Posterior vena cava (tissue), 2 donors: ENCODE measurements around the gene SERGEF. TPM values are rescaled to one million over a fixed set of nuclear protein-coding genes. Genes with fewer than 3 reads are reported as not detected.
"Not testable (repeated sequence)": the region's sequence is repeated elsewhere in the genome, so short reads cannot be mapped to it uniquely, and the experiment has no call there.

Experiments
- DNase-seq: peaks from one replicate; pipeline ENCODE4 v3.0.0-alpha.2; 2020; ENCODE audit warnings: low spot score
- intact Hi-C, 2 donors: fragments of 100-400 bp; cut with DNase I; formaldehyde crosslinking; loops; one replicate each; pipeline versions ENCODE4 v1.14.1 to v1.14.2; 2022 to 2023
- total RNA-seq, 2 donors: library from RNA; stranded (reverse); fragmentation: NEBNext Ultra II Directional; extraction: Animal tissue kit (Norgen Biotek cat#: 25700); gene quantifications; one replicate each; pipeline ENCODE4 v1.2.1, GENCODE V29; 2021
- donor health status: DM: yes; HTN: yes; CAD: no.
- donor health status: DM: yes; HTN: yes; CAD: no.

SERGEF gene
- total RNA-seq, 2 donors from 2014 or later, result 32.6 to 37.9 TPM

GRCh38 chr11:18005376-18006129 lies 7.3 kb downstream of the SERGEF start:
- no peak for DNase-seq
- intact Hi-C loops, result no loop called here

GRCh38 chr11:18001191-18001590 lies 11.7 kb downstream of the SERGEF start:
- intact Hi-C loops, result no loop called here
- no peak for DNase-seq

GRCh38 chr11:18000760-18001159 lies 12.1 kb downstream of the SERGEF start:
- intact Hi-C loops, result no loop called here
- DNase-seq, result no peak

- intact Hi-C loops, DNase-seq: not testable (repeated sequence)
Observed at GRCh38 chr11:18000128-18000527, 12.7 kb downstream of the SERGEF start.

GRCh38 chr11:17992916-17993315 lies 19.9 kb downstream of the SERGEF start:
- no peak for DNase-seq
- intact Hi-C loops, result no loop called here

GRCh38 chr11:17991783-17992433 lies 20.9 kb downstream of the SERGEF start:
- intact Hi-C loops, result no loop called here
- no peak for DNase-seq

- DNase-seq, result no peak
- intact Hi-C loops, result no loop called here
Observed at GRCh38 chr11:17989306-17989705, 23.5 kb downstream of the SERGEF start.

- DNase-seq, result no peak
- intact Hi-C loops, result no loop called here
Observed at GRCh38 chr11:17988465-17988864, 24.4 kb downstream of the SERGEF start.

GRCh38 chr11:17987826-17988225 lies 25.0 kb downstream of the SERGEF start:
- DNase-seq, result no peak
- intact Hi-C loops, result no loop called here

GRCh38 chr11:17986711-17987220 lies 26.1 kb downstream of the SERGEF start:
- DNase-seq, result no peak
- intact Hi-C loops, result no loop called here

GRCh38 chr11:17986007-17986710 lies 26.7 kb downstream of the SERGEF start:
- peak; percentile 85 for DNase-seq
- intact Hi-C loops, result no loop called here

GRCh38 chr11:17985517-17985916 lies 27.3 kb downstream of the SERGEF start:
- intact Hi-C loops, result no loop called here

GRCh38 chr11:17983569-17983968 lies 29.3 kb downstream of the SERGEF start:
- DNase-seq, result no peak
- intact Hi-C loops, result no loop called here

More at GRCh38 chr11:17985517-17985916, 27.3 kb downstream of the SERGEF start:
- DNase-seq, result no peak

- intact Hi-C loops, result loop anchor here (2.0 to 5.0 kb wide), 3 partner anchors 238 to 383 kb away; no protein-coding TSS in a partner anchor
- no peak for DNase-seq
Observed at GRCh38 chr11:17979770-17980371, 33.0 kb downstream of the SERGEF start.

- intact Hi-C loops, result loop anchor here (2.0 to 5.0 kb wide), 3 partner anchors 236 to 381 kb away; no protein-coding TSS in a partner anchor
- DNase-seq, result no peak
Observed at GRCh38 chr11:17978553-17979287, 34.1 kb downstream of the SERGEF start.

- intact Hi-C loops, result loop anchor here (5.0 kb wide), 2 partner anchors 234 to 379 kb away; no protein-coding TSS in a partner anchor
Observed at GRCh38 chr11:17976651-17977050, 36.2 kb downstream of the SERGEF start.

GRCh38 chr11:17974246-17974645 lies 38.6 kb downstream of the SERGEF start:
- DNase-seq, result no peak
- intact Hi-C loops, result no loop called here

More at GRCh38 chr11:17976651-17977050, 36.2 kb downstream of the SERGEF start:
- no peak for DNase-seq

GRCh38 chr11:17972987-17973386 lies 39.9 kb downstream of the SERGEF start:
- DNase-seq, result no peak
- intact Hi-C loops, result no loop called here

- DNase-seq, result no peak
- intact Hi-C loops, result no loop called here
Observed at GRCh38 chr11:17968206-17968605, 44.6 kb downstream of the SERGEF start.
